ENCODE measurements around the gene TPBG. TPM values are rescaled to one million over a fixed set of nuclear protein-coding genes. Genes with fewer than 3 reads are reported as not detected.

The TPBG gene, protein sequence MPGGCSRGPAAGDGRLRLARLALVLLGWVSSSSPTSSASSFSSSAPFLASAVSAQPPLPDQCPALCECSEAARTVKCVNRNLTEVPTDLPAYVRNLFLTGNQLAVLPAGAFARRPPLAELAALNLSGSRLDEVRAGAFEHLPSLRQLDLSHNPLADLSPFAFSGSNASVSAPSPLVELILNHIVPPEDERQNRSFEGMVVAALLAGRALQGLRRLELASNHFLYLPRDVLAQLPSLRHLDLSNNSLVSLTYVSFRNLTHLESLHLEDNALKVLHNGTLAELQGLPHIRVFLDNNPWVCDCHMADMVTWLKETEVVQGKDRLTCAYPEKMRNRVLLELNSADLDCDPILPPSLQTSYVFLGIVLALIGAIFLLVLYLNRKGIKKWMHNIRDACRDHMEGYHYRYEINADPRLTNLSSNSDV
- total RNA-seq (ENCODE audit: low replicate concordance): 16.4 and 24.7 TPM in 2 replicates

DNA sequence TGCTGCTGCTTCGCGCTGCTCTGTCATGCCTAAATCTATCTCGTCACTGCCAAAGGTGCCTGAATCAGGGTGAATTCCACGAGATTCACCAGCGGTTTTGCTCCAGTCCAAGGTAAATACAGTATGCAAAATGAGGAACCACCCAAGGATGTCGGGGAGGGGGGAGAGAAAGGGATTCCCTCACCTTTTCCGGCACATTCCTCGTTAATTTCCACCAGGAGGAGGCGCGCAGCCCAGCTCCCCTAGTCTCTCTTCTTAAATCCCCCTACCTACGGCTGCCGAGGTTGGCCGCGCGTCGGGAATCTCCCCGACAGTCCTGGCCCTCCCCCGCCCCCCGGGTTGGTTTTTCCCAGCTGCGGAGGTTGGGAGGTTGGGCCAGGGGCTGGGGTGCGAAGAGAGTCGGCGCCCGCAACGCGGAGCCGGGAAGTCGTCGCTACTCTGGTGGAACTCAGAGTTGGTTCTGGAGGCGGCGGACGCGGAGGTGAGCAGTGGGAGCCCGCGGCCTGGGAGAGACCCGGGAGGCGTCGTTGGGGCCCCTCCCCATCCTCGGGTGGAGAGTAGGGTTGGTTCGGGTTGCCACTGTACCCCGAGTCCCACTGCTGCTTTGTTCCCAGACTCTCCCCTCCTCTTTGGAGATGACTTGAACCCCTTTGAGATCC, at the start of gene TPBG:
Gene TPBG (plus strand): TSS at position 390 of the 659 bp plus-strand sequence. CDS start 1,145 bp downstream, outside the sequence.

Other genes with a start within 250 kb of the TPBG start
- gene IBTK, start 116.1 kb upstream of the TPBG start, total RNA-seq (ENCODE audit: low replicate concordance): 26.2 and 45.0 TPM in 2 replicates

All from smooth muscle cell of the coronary artery (primary cell).